Activated effector memory CD4-positive, alpha-beta T cell treated with anti-CD3 and anti-CD28 coated beads, Interleukin-2, amount 50 U/mL, for 16 hours (primary cell): ENCODE measurements around the gene GFI1B.
A peak's percentile ranks its signal among the peaks of the same experiment; 100 is the strongest.

Experiments
- DNase-seq: peaks from one replicate; pipeline ENCODE4 v3.0.0-alpha.2; 2020

GFI1B gene

GRCh38 chr9:133014696-133015095 is 36.2 kb downstream of the GFI1B start:
- no peak for DNase-seq

DNA sequence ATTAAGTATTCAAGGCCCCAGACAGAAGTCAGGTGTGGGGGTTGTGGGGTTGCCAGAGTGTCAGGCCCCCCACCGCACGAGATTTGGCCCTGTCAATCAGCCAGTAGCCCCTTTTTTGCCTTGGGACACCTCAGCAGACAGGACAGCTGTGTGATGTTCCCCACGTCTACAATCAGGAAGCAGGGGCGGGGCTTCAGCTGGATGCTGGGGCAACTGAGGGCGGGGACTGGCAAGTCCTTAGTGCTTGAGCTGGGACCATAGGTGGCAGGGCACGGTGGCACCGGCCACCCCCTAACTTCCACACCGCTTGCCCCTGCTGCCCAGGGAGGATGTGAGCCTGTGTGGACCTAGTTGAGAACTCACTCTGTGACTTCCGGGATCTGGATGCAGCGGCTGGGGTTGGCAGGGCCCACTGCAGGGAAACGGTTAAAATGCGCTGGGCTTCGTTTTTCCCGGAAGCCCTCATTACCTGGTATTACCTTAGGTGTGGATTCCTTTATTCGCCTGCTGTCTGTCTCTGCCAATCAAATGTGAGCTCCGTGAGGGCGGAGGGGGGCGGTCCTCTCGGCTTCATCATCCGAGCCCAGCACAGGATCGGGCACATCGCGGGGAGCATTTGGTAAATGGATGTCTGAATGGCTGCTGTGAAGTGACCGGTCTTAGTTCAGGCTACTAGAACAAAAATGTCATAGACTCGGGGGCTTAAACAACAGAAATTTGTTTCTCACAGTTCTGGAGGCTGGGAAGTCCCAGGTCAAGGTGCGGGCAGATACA is 44.8 kb downstream of the GFI1B start:
- DNase-seq, result peak; percentile 77

GRCh38 chr9:133026426-133026825 is 47.9 kb downstream of the GFI1B start:
- no peak for DNase-seq

- DNase-seq, result no peak
These were observed 48.6 kb downstream of the GFI1B start for GRCh38 chr9:133027134-133027533.

DNA sequence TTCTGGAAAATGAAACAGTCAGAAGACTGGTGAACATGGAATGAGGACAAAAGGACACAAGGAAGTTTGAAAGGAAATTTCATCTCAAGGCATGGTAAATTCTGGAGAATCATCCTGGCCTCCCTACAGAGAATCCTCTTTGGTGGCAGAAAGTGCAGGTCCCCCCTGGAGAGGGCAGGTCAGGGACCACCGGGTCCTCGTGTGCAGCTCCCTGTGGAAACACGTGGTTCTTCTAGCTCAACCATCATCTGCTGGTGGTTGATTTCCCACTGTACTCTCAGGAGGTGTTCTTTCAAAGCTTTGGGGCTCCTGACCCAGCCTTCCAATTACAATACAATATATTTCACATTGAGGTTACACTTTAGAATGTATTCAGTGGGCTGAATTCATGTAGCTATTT is 49.7 kb downstream of the GFI1B start:
- no peak for DNase-seq

DNA sequence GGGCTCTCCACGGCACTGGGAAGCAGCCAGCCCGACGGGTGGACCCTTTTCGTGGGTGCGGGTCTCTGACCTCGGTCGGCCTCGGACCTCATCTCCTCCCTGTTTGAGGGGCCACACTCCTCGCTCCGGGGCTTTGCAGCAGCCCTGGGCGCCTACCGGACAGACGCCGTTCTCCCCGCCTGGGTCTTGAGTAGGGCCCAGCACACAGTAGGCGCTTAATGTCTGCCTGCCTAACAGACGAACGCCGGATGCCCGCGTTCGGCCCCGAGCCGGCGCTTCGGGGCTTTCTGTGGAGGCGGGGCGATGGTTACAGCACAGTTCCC is 51.5 kb downstream of the GFI1B start:
- DNase-seq, result no peak

GRCh38 chr9:133030317-133031129 is 52.0 kb downstream of the GFI1B start, which contains the start of gene GTF3C5:
Gene GTF3C5, plus strand, starts transcription at chr9:133030997. Its CDS starts 15 bp downstream, at chr9:133031012.
- DNase-seq, result peak; percentile 97

DNA sequence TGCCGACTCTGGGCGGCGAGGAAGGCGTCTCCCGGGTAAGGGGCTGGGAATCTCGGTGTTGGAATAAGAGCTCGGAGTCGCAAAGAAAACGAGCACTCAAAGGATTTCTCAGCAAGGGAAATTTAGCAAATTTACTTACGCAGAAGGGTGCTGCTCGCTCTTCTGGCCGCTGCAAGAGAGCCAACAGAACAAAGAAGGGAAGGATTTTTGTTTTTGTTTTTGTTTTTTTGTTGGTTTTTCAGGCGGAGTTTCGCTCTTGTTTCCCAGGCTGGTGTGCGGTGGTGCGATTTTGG is 52.6 kb downstream of the GFI1B start:
- DNase-seq, result no peak

DNA sequence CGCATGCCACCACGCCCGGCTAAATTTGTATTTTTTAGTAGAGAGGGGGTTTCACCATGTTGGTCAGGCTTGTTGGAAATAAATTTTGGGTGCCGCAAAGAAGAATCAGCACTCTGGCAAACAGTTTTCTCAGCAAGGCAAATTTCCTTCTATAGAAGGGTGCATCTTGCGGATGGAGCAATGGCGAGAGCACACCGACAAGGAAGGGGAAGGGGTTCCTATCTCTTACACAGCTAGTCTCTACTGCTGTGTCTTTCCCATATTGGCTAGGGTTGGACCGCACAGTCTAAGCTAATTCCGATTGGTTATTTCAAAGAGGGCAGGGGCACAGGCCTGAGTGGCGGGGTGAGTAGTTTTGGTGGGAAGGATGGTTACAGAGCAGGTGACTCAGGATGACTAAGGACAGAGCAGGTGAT is 53.0 kb downstream of the GFI1B start:
- no peak for DNase-seq

DNA sequence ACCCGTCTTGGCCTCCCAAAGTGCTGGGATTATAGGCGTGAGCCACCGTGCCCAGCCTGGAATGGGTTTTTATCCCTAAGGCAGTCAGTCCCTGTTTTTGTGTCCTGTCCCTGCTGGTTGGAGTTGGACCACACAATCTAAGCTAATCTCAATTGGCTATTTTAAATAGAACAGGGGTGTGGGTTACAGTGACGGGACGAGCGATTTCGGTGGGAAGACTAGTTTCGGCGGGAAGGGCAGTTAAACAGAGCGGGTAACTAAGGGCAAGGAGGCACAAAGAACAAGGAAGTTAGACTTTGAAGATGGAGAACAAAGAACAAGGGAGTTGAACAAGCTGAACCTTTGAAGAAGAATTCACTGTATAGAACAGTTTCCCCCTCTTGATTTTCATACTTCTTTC is 53.7 kb downstream of the GFI1B start:
- peak; percentile 37 for DNase-seq

- no peak for DNase-seq
These were observed 57.2 kb downstream of the GFI1B start for GRCh38 chr9:133035669-133036068.

DNA sequence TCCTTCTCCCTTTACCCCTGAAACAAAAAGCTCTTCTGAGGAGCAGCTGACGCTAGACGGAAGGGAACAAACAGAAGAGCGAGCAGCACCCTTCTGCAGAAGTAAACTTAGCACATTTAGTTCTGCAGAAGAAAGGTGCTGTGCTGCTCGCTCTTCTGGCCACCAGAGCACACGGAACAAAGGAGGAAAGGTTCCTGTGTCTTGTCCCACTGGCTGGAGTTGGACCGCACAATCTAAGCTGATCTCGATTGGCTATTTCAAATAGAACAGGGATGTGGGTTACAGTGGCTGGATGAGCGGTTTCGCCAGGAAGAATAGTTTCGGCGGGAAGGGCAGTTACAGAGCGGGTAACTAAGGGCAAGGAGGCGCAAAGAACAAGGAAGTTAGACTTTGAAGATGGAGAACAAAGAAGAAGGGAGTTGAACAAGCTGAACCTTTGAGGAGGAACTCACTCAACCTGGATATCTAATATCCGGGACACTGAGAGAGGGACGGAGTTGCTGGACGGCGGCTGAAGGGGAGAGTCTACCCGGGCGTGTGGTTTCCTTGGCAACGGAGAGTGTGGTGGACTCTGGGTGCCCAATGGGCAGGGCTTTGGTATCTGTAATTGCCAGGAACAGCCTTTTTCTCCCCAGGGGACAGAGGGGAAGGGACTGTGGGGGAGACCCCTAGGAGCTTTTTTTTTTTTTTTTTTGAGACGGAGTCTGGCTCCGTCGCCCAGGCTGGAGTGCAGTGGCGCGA is 59.5 kb downstream of the GFI1B start:
- no peak for DNase-seq

GRCh38 chr9:133040892-133041479 is 62.5 kb downstream of the GFI1B start:
- DNase-seq, result peak; percentile 81
